Hematopoietic multipotent progenitor cell treated with erythropoietin and hydrocortisone succinate and interleukin-3 and kit ligand, for 15 days (in vitro differentiated cells): ENCODE measurements around the gene MOB2.
"Not testable (repeated sequence)": the region's sequence is repeated elsewhere in the genome, so short reads cannot be mapped to it uniquely, and the experiment has no call there.

Experiments
- DNase-seq: peaks from one replicate; pipeline ENCODE4 v3.0.0-alpha.2; 2015; ENCODE audit warnings: low spot score

Gene MOB2

GRCh38 chr11:1518301-1518700 is 31.7 kb upstream of the MOB2 start:
- no peak for DNase-seq

- DNase-seq, result no peak
Measured at GRCh38 chr11:1517117-1518005, 30.8 kb upstream of the MOB2 start.

- DNase-seq, result no peak
Measured at GRCh38 chr11:1516273-1517067, 29.9 kb upstream of the MOB2 start.

- peak; percentile 70 for DNase-seq
Measured at GRCh38 chr11:1515082-1516060, 28.8 kb upstream of the MOB2 start.

GRCh38 chr11:1514336-1515061 is 27.9 kb upstream of the MOB2 start:
- DNase-seq, result no peak

- no peak for DNase-seq
Measured at GRCh38 chr11:1513326-1514296, 27.0 kb upstream of the MOB2 start.

- DNase-seq, result peak; percentile 14
Measured at GRCh38 chr11:1512531-1513258, 26.1 kb upstream of the MOB2 start.

- DNase-seq, result no peak
Measured at GRCh38 chr11:1511937-1512496, 25.4 kb upstream of the MOB2 start.

- no peak for DNase-seq
Measured at GRCh38 chr11:1510928-1511327, 24.3 kb upstream of the MOB2 start.

GRCh38 chr11:1510351-1510750 is 23.8 kb upstream of the MOB2 start:
- DNase-seq, result not testable (repeated sequence)

- no peak for DNase-seq
Measured at GRCh38 chr11:1509626-1510255, 23.2 kb upstream of the MOB2 start.

- DNase-seq, result no peak
Measured at GRCh38 chr11:1508986-1509385, 22.4 kb upstream of the MOB2 start.

- no peak for DNase-seq
Measured at GRCh38 chr11:1508491-1508891, 21.9 kb upstream of the MOB2 start.

GRCh38 chr11:1507381-1508140 is 21.0 kb upstream of the MOB2 start:
- no peak for DNase-seq

- no peak for DNase-seq
Measured at GRCh38 chr11:1506981-1507380, 20.4 kb upstream of the MOB2 start.

GRCh38 chr11:1505480-1505879 is 18.9 kb upstream of the MOB2 start:
- peak; percentile 11 for DNase-seq

- DNase-seq, result no peak
Measured at GRCh38 chr11:1504581-1505290, 18.2 kb upstream of the MOB2 start.
